GM12878 (cell line): Measurements from ENCODE around the gene DAPK2. TPM values are rescaled to one million over a fixed set of nuclear protein-coding genes. Genes with fewer than 3 reads are reported as not detected.

Source experiments
- ATAC-seq: fragments of 200-7000 bp; cut with Tn5 transposase; 3 replicates; pipeline ENCODE4 v1.9.1; 2020; ENCODE audit warnings: mild to moderate bottlenecking, moderate library complexity
- BruUV-seq: library from RNA; stranded (reverse); fragments of 400-500 nt; replicated peaks from 2 replicates; lab custom pipeline; 2021; lab: Mats Ljungman, UMichigan
- CTCF ChIA-PET: fragments of 300-600 bp; sonication (Branson Sonifier 250); formaldehyde crosslinking; extraction: SDS; loops from one replicate; lab custom pipeline; 2021; ENCODE audit warnings: inconsistent platforms; lab: Yijun Ruan, JAX
- POLR2A ChIA-PET: fragments of 350-600 bp; formaldehyde crosslinking; extraction: SDS; loops from one replicate; lab custom pipeline; 2021; ENCODE audit warnings: inconsistent platforms; lab: Charles Lee
- RAD21 ChIA-PET: fragments of 300-600 bp; sonication (Branson Sonifier 250); formaldehyde crosslinking; loops from one replicate; lab custom pipeline; 2023; ENCODE audit warnings: antibody characterized with exemption; ENCODE audit not compliant: unreplicated experiment; lab: Charles Lee
- SMC1A ChIA-PET: fragments of 300-600 bp; sonication (Branson Sonifier 250); formaldehyde crosslinking; loops from one replicate; lab custom pipeline; 2023; ENCODE audit not compliant: unreplicated experiment, uncharacterized antibody; lab: Charles Lee
- DNase-seq: peaks from one replicate; pipeline ENCODE4 v3.0.0-alpha.2; 2011; ENCODE audit warnings: low read depth, low spot score
- FAIRE-seq: peaks from 3 replicates; lab custom pipeline; 2011; peaks lifted over from hg19 to GRCh38; lab: Jason Lieb, UNC
- H2AFZ ChIP-seq: 2 replicates; pipeline ENCODE4 v1.6.0; 2011; ENCODE audit warnings: low read depth, low read length, control low read depth; ENCODE audit not compliant: control insufficient read depth
- H3K27ac ChIP-seq: 2 replicates; pipeline ENCODE4 v1.5.1; 2011; ENCODE audit warnings: control low read depth; ENCODE audit not compliant: control insufficient read depth, insufficient read depth
- H3K27me3 ChIP-seq, 2 experiments: replicated peaks in 1 of 2; 2 replicates each; pipeline versions ENCODE4 v1.6.0 to v1.6.1; 2011; ENCODE audit warnings: low read length in 1 of 2; ENCODE audit not compliant: control insufficient read depth in 2 of 2, insufficient read depth in 2 of 2
- H3K36me3 ChIP-seq, 2 experiments: 2 replicates each; pipeline ENCODE4 v1.5.1; 2011; ENCODE audit warnings: low read length in 1 of 2; ENCODE audit not compliant: control insufficient read depth in 2 of 2, insufficient read depth in 2 of 2
- H3K4me1 ChIP-seq: 2 replicates; pipeline ENCODE4 v1.6.1; 2011; ENCODE audit warnings: mild to moderate bottlenecking, low read length, moderate library complexity, mixed read lengths; ENCODE audit not compliant: control insufficient read depth, insufficient read depth
- H3K4me2 ChIP-seq: 2 replicates; pipeline ENCODE4 v1.6.0; 2011; ENCODE audit warnings: control low read depth; ENCODE audit not compliant: control insufficient read depth, insufficient read depth
- H3K4me3 ChIP-seq: fragments of 200-600 bp; sonication (generic); 2 replicates; pipeline ENCODE4 v1.5.1; 2016
- H3K79me2 ChIP-seq: 2 replicates; pipeline ENCODE4 v1.6.0; 2011; ENCODE audit warnings: low read length; ENCODE audit not compliant: control insufficient read depth, insufficient read depth
- H3K9ac ChIP-seq: 2 replicates; pipeline ENCODE4 v1.8.0; 2011; ENCODE audit warnings: low read length, control low read depth, mixed read lengths; ENCODE audit not compliant: control insufficient read depth, insufficient read depth
- H3K9me3 ChIP-seq: replicated peaks from 3 replicates; pipeline ENCODE4 v1.5.1; 2011; ENCODE audit warnings: mild to moderate bottlenecking, low read length; ENCODE audit not compliant: control insufficient read depth, insufficient read depth
- H4K20me1 ChIP-seq: 2 replicates; pipeline ENCODE4 v1.6.0; 2011; ENCODE audit not compliant: control insufficient read depth, insufficient read depth
- HCFC1 ChIP-seq: fragments of 150-350 bp; IDR thresholded peaks from 2 replicates; pipeline ENCODE4 v1.6.1; 2014; ENCODE audit warnings: low read length
- KLF5 ChIP-seq: fragments of 450-650 bp; IDR thresholded peaks from 2 replicates; pipeline ENCODE4 v1.6.1; 2014; ENCODE audit warnings: mild to moderate bottlenecking; ENCODE audit not compliant: partially characterized antibody
- MEF2A ChIP-seq: IDR thresholded peaks from 2 replicates; pipeline ENCODE4 v1.6.1; 2011; ENCODE audit warnings: low read depth, mild to moderate bottlenecking, low read length, moderate library complexity; ENCODE audit not compliant: insufficient read depth
- MYC ChIP-seq: IDR thresholded peaks from 2 replicates; pipeline ENCODE4 v1.6.1; 2011; ENCODE audit warnings: mild to moderate bottlenecking, low read length, moderate library complexity, inconsistent platforms; ENCODE audit not compliant: insufficient read depth, insufficient replicate concordance, insufficient read length, severe bottlenecking
- RELA ChIP-seq: fragments of 450-650 bp; IDR thresholded peaks from 2 replicates; pipeline ENCODE4 v1.8.0; 2014; ENCODE audit warnings: borderline replicate concordance; ENCODE audit not compliant: partially characterized antibody
- SUZ12 ChIP-seq: fragments of 200-600 bp; sonication (generic); IDR thresholded peaks from one replicate; pipeline ENCODE4 v1.6.1; 2018; ENCODE audit warnings: antibody characterized with exemption, mild to moderate bottlenecking; ENCODE audit not compliant: unreplicated experiment
- TBL1XR1 ChIP-seq: IDR thresholded peaks from 2 replicates; pipeline ENCODE4 v1.6.1; 2012; ENCODE audit warnings: low read depth, low read length, improper control_type of control experiment
- TCF12 ChIP-seq: IDR thresholded peaks from 2 replicates; pipeline ENCODE4 v1.6.1; 2011; ENCODE audit warnings: low read depth, mild to moderate bottlenecking, low read length
- WGBS: methylation state at CpG from one replicate; pipeline ENCODE4 v1.1.6; 2016; ENCODE audit warnings: low lambda C conversion rate; ENCODE audit not compliant: insufficient replicate concordance, insufficient coverage; ENCODE audit errors: missing lambda C conversion rate; 5-methylcytosine and 5-hydroxymethylcytosine counted together
- in situ Hi-C: fragments of 300-500 bp; cut with MboI; formaldehyde crosslinking; loops from 9 replicates; pipeline ENCODE4 v1.14.3; 2018; ENCODE audit warnings: mixed read lengths
- intact Hi-C: fragments of 100-400 bp; cut with micrococcal nuclease; formaldehyde crosslinking; loops from one replicate; pipeline ENCODE4 v1.14.2; 2022; ENCODE audit not compliant: unreplicated experiment
- polyA plus RNA-seq, 11 experiments: library from polyadenylated mRNA; depleted of rRNA in 4 of 11; unstranded in 6 of 11; stranded (reverse) in 5 of 11; fragments of >200 nt; fragmentation: Nextera tagmentation in 4 of 11; fragmentation: Illumina TruSeq in 1 of 11; extraction: Ambion mirVana in 4 of 11; extraction: Trizol in 1 of 11; gene quantifications; 1 replicate in 1 of 11; 2 replicates in 10 of 11; pipeline versions ENCODE4 v1.2.1 to v1.2.3, GENCODE V29; 2011 to 2016; ENCODE audit warnings: inconsistent platforms in 2 of 11, missing spikeins in 2 of 11, low read depth in 1 of 11
- total RNA-seq, 4 experiments: library from RNA; depleted of rRNA in 3 of 4; stranded (reverse); fragments of >200 nt in 3 of 4; fragmentation: Illumina TruSeq in 1 of 4; extraction: Trizol in 1 of 4; gene quantifications; 2 replicates each; pipeline versions ENCODE4 v1.2.1 to v1.2.3, GENCODE V29; 2013 to 2021
- TF ChIP-seq, protein P1 (sequence below): IDR thresholded peaks from 2 replicates; pipeline ENCODE4 v1.6.1; 2012; ENCODE audit warnings: low read depth, low read length, improper control_type of control experiment
- TF ChIP-seq, protein P2 (sequence below): fragments of 450-650 bp; IDR thresholded peaks from 2 replicates; pipeline ENCODE4 v1.6.1; 2017; ENCODE audit warnings: mild to moderate bottlenecking, moderate library complexity
- TF ChIP-seq, protein P3 (sequence below): fragments of 450-650 bp; IDR thresholded peaks from 2 replicates; pipeline ENCODE4 v1.6.1; 2018; ENCODE audit warnings: mild to moderate bottlenecking, low read depth, moderate library complexity; ENCODE audit not compliant: partially characterized antibody
- TF ChIP-seq, protein P4 (sequence below): fragments of 450-650 bp; formaldehyde crosslinking; IDR thresholded peaks from 2 replicates; pipeline ENCODE4 v1.4.0; 2020; ENCODE audit warnings: mild to moderate bottlenecking, moderate library complexity

The DAPK2 gene
- total and polyA plus RNA-seq, 10 of the 15 experiments (the other 5 are each of a cell fraction or from before 2014, with no cell fraction given), result 0.69 to 8.4 (median 4.1) TPM

DNA sequence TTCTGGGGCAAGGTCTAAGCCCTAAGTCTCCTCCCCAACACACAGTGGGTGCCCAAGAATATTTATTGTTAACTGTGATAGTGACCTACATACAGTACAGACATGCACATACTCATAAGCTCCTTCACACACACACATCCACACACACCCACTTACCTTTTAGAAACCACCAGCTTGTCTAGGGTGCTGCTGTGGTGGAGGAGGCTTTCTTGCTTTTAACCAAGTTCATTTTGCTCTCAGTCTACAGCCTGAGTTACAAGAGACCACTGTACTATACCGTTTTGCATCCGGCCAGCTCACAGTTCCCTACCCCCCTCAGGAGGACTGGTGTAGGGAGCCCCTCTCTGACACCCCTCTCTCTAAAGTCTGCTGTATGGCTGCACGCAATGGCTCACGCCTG, 16.7 kb downstream of the DAPK2 start:
- WGBS, result 99% methylated on average over 4 of the region's 4 CpGs
- Histone ChIP-seq H3K9ac (no peak overlapping the region), H3K79me2 (no peaks in the 10 kb centered on the region; the same call in 1 of the 2 replicates), H3K27me3 (no peaks in the 10 kb centered on the region), H3K36me3 (no peaks in the 10 kb centered on the region; a peak in 1 of 4 replicates), H2AFZ (no peak overlapping the region), H3K4me3 (no peak overlapping the region), H3K9me3 (no peaks in the 10 kb centered on the region), H3K4me2 (no peak overlapping the region), H3K4me1 (no peaks in the 10 kb centered on the region; the same call in 1 of the 2 replicates), H3K27ac (no peak overlapping the region), H4K20me1 (no peaks in the 10 kb centered on the region)
- ChIA-PET SMC1A (interaction anchor here (0.8 to 1.9 kb wide), 7 partner anchors 10 to 420 kb away, joined by 3 to 10 read pairs (median 5); partner anchors contain the start of gene DAPK2), CTCF (interaction anchor here (0.6 to 3.7 kb wide), 5 partner anchors 12 to 226 kb away, joined by 3 to 18 read pairs (median 3); partner anchors contain the start of gene DAPK2), RAD21 (interaction anchor here (1.2 to 1.8 kb wide), 4 partner anchors 17 to 277 kb away, joined by 3 to 7 read pairs (median 4); partner anchors contain the start of gene DAPK2), POLR2A (interaction anchor here (1.3 kb wide), 1 partner anchor 42 kb away, joined by 3 read pairs; no protein-coding TSS in a partner anchor)
- intact Hi-C loops (no loop called here), in situ Hi-C loops (no loop called here)
- DNase-seq, result no peak
- no peak for FAIRE-seq
- peak; percentile 24 for ATAC-seq
- BruUV-seq, result no TSS peak
- TF ChIP-seq RELA (no peak), TCF12 (no peak), HCFC1 (no peak), TBL1XR1 (no peak), KLF5 (no peak), SUZ12 (no peak), MYC (no peak), MEF2A (no peak)
- TF ChIP-seq, protein P1, sequence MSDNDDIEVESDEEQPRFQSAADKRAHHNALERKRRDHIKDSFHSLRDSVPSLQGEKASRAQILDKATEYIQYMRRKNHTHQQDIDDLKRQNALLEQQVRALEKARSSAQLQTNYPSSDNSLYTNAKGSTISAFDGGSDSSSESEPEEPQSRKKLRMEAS, result no peak
- TF ChIP-seq, protein P2, sequence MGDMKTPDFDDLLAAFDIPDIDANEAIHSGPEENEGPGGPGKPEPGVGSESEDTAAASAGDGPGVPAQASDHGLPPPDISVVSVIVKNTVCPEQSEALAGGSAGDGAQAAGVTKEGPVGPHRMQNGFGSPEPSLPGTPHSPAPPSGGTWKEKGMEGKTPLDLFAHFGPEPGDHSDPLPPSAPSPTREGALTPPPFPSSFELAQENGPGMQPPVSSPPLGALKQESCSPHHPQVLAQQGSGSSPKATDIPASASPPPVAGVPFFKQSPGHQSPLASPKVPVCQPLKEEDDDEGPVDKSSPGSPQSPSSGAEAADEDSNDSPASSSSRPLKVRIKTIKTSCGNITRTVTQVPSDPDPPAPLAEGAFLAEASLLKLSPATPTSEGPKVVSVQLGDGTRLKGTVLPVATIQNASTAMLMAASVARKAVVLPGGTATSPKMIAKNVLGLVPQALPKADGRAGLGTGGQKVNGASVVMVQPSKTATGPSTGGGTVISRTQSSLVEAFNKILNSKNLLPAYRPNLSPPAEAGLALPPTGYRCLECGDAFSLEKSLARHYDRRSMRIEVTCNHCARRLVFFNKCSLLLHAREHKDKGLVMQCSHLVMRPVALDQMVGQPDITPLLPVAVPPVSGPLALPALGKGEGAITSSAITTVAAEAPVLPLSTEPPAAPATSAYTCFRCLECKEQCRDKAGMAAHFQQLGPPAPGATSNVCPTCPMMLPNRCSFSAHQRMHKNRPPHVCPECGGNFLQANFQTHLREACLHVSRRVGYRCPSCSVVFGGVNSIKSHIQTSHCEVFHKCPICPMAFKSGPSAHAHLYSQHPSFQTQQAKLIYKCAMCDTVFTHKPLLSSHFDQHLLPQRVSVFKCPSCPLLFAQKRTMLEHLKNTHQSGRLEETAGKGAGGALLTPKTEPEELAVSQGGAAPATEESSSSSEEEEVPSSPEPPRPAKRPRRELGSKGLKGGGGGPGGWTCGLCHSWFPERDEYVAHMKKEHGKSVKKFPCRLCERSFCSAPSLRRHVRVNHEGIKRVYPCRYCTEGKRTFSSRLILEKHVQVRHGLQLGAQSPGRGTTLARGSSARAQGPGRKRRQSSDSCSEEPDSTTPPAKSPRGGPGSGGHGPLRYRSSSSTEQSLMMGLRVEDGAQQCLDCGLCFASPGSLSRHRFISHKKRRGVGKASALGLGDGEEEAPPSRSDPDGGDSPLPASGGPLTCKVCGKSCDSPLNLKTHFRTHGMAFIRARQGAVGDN, result no peak
- TF ChIP-seq, protein P3, sequence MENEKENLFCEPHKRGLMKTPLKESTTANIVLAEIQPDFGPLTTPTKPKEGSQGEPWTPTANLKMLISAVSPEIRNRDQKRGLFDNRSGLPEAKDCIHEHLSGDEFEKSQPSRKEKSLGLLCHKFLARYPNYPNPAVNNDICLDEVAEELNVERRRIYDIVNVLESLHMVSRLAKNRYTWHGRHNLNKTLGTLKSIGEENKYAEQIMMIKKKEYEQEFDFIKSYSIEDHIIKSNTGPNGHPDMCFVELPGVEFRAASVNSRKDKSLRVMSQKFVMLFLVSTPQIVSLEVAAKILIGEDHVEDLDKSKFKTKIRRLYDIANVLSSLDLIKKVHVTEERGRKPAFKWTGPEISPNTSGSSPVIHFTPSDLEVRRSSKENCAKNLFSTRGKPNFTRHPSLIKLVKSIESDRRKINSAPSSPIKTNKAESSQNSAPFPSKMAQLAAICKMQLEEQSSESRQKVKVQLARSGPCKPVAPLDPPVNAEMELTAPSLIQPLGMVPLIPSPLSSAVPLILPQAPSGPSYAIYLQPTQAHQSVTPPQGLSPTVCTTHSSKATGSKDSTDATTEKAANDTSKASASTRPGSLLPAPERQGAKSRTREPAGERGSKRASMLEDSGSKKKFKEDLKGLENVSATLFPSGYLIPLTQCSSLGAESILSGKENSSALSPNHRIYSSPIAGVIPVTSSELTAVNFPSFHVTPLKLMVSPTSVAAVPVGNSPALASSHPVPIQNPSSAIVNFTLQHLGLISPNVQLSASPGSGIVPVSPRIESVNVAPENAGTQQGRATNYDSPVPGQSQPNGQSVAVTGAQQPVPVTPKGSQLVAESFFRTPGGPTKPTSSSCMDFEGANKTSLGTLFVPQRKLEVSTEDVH, result no peak
- TF ChIP-seq, protein P4, sequence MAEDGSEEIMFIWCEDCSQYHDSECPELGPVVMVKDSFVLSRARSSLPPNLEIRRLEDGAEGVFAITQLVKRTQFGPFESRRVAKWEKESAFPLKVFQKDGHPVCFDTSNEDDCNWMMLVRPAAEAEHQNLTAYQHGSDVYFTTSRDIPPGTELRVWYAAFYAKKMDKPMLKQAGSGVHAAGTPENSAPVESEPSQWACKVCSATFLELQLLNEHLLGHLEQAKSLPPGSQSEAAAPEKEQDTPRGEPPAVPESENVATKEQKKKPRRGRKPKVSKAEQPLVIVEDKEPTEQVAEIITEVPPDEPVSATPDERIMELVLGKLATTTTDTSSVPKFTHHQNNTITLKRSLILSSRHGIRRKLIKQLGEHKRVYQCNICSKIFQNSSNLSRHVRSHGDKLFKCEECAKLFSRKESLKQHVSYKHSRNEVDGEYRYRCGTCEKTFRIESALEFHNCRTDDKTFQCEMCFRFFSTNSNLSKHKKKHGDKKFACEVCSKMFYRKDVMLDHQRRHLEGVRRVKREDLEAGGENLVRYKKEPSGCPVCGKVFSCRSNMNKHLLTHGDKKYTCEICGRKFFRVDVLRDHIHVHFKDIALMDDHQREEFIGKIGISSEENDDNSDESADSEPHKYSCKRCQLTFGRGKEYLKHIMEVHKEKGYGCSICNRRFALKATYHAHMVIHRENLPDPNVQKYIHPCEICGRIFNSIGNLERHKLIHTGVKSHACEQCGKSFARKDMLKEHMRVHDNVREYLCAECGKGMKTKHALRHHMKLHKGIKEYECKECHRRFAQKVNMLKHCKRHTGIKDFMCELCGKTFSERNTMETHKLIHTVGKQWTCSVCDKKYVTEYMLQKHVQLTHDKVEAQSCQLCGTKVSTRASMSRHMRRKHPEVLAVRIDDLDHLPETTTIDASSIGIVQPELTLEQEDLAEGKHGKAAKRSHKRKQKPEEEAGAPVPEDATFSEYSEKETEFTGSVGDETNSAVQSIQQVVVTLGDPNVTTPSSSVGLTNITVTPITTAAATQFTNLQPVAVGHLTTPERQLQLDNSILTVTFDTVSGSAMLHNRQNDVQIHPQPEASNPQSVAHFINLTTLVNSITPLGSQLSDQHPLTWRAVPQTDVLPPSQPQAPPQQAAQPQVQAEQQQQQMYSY, result no peak
